Measurements from ENCODE around the gene OR1F1.
"Not testable (repeated sequence)": the region's sequence is repeated elsewhere in the genome, so short reads cannot be mapped to it uniquely, and the experiment has no call there.

The OR1F1 gene

GRCh38 chr16:3195975-3196374 is 8.0 kb downstream of the OR1F1 start:
- no peak for TF ChIP-seq CTCF (IDR thresholded peaks at IDR 0.05)
- TF ChIP-seq ZFX (IDR thresholded peaks at IDR 0.05; ENCODE audit: borderline replicate concordance), result no peak
- no peak overlapping the region for H3K27ac ChIP-seq

GRCh38 chr16:3197694-3198333 is 9.8 kb downstream of the OR1F1 start:
- not testable (repeated sequence) for H3K27ac ChIP-seq

- no peak for TF ChIP-seq CTCF (IDR thresholded peaks at IDR 0.05)
- TF ChIP-seq ZFX (IDR thresholded peaks at IDR 0.05; ENCODE audit: borderline replicate concordance), result no peak
- no peak overlapping the region for H3K27ac ChIP-seq
Measured at GRCh38 chr16:3198334-3199072, 10.5 kb downstream of the OR1F1 start.

- H3K27ac ChIP-seq, result no peak overlapping the region
- TF ChIP-seq ZFX (IDR thresholded peaks at IDR 0.05; ENCODE audit: borderline replicate concordance) (no peak), CTCF (IDR thresholded peaks at IDR 0.05) (no peak)
Measured at GRCh38 chr16:3202903-3203539, 15.0 kb downstream of the OR1F1 start.

GRCh38 chr16:3205939-3206338 is 17.9 kb downstream of the OR1F1 start:
- H3K27ac ChIP-seq, result not testable (repeated sequence)

GRCh38 chr16:3207086-3207953 is 19.3 kb downstream of the OR1F1 start:
- H3K27ac ChIP-seq, result no peak overlapping the region
- no peak for TF ChIP-seq ZFX (IDR thresholded peaks at IDR 0.05; ENCODE audit: borderline replicate concordance)
- no peak for TF ChIP-seq CTCF (IDR thresholded peaks at IDR 0.05)

GRCh38 chr16:3212006-3212405 is 24.0 kb downstream of the OR1F1 start:
- TF ChIP-seq CTCF (IDR thresholded peaks at IDR 0.05) (no peak), ZFX (IDR thresholded peaks at IDR 0.05; ENCODE audit: borderline replicate concordance) (no peak)
- H3K27ac ChIP-seq, result no peak overlapping the region

GRCh38 chr16:3212567-3212966 is 24.6 kb downstream of the OR1F1 start:
- no peak overlapping the region for H3K27ac ChIP-seq
- TF ChIP-seq ZFX (IDR thresholded peaks at IDR 0.05; ENCODE audit: borderline replicate concordance) (no peak), CTCF (IDR thresholded peaks at IDR 0.05) (no peak)
